A549 (cell line): ENCODE measurements around the gene STARD13.

Experiments
- CEBPB ChIP-seq, 2 experiments: fragments of >200 bp in 1 of 2; sonication (Bioruptor Twin) in 1 of 2; formaldehyde crosslinking in 1 of 2; IDR thresholded peaks; 2 replicates each; pipeline ENCODE4 v1.6.1; 2012 to 2016
- CHD2 ChIP-seq: fragments of 150-350 bp; IDR thresholded peaks from 2 replicates; pipeline ENCODE4 v1.6.1; 2014; ENCODE audit warnings: low read length; ENCODE audit not compliant: partially characterized antibody
- EP300 ChIP-seq, 2 experiments: fragments of >200 bp; sonication (Bioruptor Twin); formaldehyde crosslinking; IDR thresholded peaks; 2 replicates in 1 of 2; 3 replicates in 1 of 2; pipeline ENCODE4 v1.6.1; 2016 to 2017
- FOSB ChIP-seq: fragments of 250-450 bp; sonication (Bioruptor Pico); IDR thresholded peaks from 2 replicates; pipeline ENCODE4 v1.5.0; 2020; ENCODE audit warnings: mild to moderate bottlenecking, moderate library complexity
- MYC ChIP-seq: IDR thresholded peaks from 2 replicates; pipeline ENCODE4 v1.6.1; 2012; ENCODE audit warnings: mild to moderate bottlenecking, inconsistent platforms, low read length, improper control_type of control experiment, borderline replicate concordance
- NFE2L2 ChIP-seq: fragments of 150-350 bp; conservative IDR thresholded peaks from 2 replicates; pipeline ENCODE4 v1.6.1; 2014; ENCODE audit warnings: low read length
- POLR2A ChIP-seq: IDR thresholded peaks from 2 replicates; pipeline ENCODE4 v1.6.1; 2012; ENCODE audit warnings: mild to moderate bottlenecking, low read length
- SMC3 ChIP-seq: fragments of >200 bp; sonication (Bioruptor Twin); formaldehyde crosslinking; IDR thresholded peaks from 3 replicates; pipeline ENCODE4 v1.6.1; 2018; ENCODE audit warnings: inconsistent platforms
- ZSCAN20 ChIP-seq: fragments of 250-450 bp; sonication (Bioruptor Pico); IDR thresholded peaks from 2 replicates; pipeline ENCODE4 v1.8.0; 2022; ENCODE audit warnings: mild to moderate bottlenecking, moderate library complexity
- TF ChIP-seq, protein P1 (sequence below): fragments of >200 bp; sonication (Bioruptor Twin); formaldehyde crosslinking; IDR thresholded peaks from 3 replicates; pipeline ENCODE4 v1.5.1; 2016
- TF ChIP-seq, protein P2 (sequence below): fragments of 200-600 bp; sonication (generic); IDR thresholded peaks from 2 replicates; pipeline ENCODE4 v1.6.1; 2016; ENCODE audit warnings: antibody characterized with exemption, mild to moderate bottlenecking, moderate library complexity
- TF ChIP-seq, protein P3 (sequence below): fragments of 250-450 bp; sonication (Bioruptor Pico); IDR thresholded peaks from 2 replicates; pipeline ENCODE4 v1.5.0; 2021; ENCODE audit warnings: mild to moderate bottlenecking, moderate library complexity, borderline replicate concordance
- TF ChIP-seq, protein P4 (sequence below): IDR thresholded peaks from 2 replicates; pipeline ENCODE4 v1.6.1; 2012
- TF ChIP-seq, protein P5 (sequence below): IDR thresholded peaks from 2 replicates; pipeline ENCODE4 v1.6.1; 2012

DNA sequence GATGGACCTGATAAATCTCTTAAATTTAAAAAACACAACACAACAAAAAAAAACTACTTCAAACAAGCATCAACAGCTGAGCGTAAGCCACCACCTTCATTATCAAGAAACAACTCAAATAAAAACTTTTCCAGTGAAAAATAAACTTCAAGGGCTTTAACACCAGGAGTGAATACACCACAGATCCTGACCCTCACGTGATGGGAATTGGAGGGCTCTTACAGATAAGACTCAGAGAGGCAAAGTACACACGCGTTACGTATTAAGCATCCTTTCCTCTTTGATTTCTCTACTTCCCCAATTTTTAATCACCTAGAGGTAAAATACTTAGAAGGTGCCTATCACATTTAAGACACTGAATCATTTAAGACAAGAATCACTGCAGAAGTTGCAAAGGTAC lies 573 bp upstream of the STARD13 start:
- TF ChIP-seq, protein P1, sequence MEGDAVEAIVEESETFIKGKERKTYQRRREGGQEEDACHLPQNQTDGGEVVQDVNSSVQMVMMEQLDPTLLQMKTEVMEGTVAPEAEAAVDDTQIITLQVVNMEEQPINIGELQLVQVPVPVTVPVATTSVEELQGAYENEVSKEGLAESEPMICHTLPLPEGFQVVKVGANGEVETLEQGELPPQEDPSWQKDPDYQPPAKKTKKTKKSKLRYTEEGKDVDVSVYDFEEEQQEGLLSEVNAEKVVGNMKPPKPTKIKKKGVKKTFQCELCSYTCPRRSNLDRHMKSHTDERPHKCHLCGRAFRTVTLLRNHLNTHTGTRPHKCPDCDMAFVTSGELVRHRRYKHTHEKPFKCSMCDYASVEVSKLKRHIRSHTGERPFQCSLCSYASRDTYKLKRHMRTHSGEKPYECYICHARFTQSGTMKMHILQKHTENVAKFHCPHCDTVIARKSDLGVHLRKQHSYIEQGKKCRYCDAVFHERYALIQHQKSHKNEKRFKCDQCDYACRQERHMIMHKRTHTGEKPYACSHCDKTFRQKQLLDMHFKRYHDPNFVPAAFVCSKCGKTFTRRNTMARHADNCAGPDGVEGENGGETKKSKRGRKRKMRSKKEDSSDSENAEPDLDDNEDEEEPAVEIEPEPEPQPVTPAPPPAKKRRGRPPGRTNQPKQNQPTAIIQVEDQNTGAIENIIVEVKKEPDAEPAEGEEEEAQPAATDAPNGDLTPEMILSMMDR: no peak
- no peak for TF ChIP-seq MYC
- no peak for TF ChIP-seq FOSB
- TF ChIP-seq CHD2: no peak
- TF ChIP-seq, protein P2, sequence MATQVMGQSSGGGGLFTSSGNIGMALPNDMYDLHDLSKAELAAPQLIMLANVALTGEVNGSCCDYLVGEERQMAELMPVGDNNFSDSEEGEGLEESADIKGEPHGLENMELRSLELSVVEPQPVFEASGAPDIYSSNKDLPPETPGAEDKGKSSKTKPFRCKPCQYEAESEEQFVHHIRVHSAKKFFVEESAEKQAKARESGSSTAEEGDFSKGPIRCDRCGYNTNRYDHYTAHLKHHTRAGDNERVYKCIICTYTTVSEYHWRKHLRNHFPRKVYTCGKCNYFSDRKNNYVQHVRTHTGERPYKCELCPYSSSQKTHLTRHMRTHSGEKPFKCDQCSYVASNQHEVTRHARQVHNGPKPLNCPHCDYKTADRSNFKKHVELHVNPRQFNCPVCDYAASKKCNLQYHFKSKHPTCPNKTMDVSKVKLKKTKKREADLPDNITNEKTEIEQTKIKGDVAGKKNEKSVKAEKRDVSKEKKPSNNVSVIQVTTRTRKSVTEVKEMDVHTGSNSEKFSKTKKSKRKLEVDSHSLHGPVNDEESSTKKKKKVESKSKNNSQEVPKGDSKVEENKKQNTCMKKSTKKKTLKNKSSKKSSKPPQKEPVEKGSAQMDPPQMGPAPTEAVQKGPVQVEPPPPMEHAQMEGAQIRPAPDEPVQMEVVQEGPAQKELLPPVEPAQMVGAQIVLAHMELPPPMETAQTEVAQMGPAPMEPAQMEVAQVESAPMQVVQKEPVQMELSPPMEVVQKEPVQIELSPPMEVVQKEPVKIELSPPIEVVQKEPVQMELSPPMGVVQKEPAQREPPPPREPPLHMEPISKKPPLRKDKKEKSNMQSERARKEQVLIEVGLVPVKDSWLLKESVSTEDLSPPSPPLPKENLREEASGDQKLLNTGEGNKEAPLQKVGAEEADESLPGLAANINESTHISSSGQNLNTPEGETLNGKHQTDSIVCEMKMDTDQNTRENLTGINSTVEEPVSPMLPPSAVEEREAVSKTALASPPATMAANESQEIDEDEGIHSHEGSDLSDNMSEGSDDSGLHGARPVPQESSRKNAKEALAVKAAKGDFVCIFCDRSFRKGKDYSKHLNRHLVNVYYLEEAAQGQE: no peak
- TF ChIP-seq POLR2A: no peak
- TF ChIP-seq SMC3: no peak
- TF ChIP-seq EP300 (IDR thresholded peaks at IDR 0.05): no peak
- no peak for TF ChIP-seq NFE2L2
- no peak for TF ChIP-seq ZSCAN20 (CRISPR knock-in tag)
- TF ChIP-seq, protein P3, sequence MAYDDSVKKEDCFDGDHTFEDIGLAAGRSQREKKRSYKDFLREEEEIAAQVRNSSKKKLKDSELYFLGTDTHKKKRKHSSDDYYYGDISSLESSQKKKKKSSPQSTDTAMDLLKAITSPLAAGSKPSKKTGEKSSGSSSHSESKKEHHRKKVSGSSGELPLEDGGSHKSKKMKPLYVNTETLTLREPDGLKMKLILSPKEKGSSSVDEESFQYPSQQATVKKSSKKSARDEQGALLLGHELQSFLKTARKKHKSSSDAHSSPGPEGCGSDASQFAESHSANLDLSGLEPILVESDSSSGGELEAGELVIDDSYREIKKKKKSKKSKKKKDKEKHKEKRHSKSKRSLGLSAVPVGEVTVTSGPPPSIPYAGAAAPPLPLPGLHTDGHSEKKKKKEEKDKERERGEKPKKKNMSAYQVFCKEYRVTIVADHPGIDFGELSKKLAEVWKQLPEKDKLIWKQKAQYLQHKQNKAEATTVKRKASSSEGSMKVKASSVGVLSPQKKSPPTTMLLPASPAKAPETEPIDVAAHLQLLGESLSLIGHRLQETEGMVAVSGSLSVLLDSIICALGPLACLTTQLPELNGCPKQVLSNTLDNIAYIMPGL (CRISPR knock-in tag): no peak
- TF ChIP-seq, protein P4, sequence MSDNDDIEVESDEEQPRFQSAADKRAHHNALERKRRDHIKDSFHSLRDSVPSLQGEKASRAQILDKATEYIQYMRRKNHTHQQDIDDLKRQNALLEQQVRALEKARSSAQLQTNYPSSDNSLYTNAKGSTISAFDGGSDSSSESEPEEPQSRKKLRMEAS: no peak
- no peak for TF ChIP-seq CEBPB (IDR thresholded peaks at IDR 0.05)
- TF ChIP-seq, protein P5, sequence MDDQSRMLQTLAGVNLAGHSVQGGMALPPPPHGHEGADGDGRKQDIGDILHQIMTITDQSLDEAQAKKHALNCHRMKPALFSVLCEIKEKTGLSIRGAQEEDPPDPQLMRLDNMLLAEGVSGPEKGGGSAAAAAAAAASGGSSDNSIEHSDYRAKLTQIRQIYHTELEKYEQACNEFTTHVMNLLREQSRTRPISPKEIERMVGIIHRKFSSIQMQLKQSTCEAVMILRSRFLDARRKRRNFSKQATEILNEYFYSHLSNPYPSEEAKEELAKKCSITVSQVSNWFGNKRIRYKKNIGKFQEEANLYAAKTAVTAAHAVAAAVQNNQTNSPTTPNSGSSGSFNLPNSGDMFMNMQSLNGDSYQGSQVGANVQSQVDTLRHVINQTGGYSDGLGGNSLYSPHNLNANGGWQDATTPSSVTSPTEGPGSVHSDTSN: no peak
